Lung (tissue), 12 donors: ENCODE data around the gene TTC28. TPM values are rescaled to one million over a fixed set of nuclear protein-coding genes. Genes with fewer than 3 reads are reported as not detected.

Experiments used
- ATAC-seq: fragments of 200-7000 bp; cut with Tn5 transposase; one replicate; pipeline ENCODE4 v1.9.1; 2020; ENCODE audit warnings: moderate number of reproducible peaks; ENCODE audit not compliant: insufficient read depth, low FRiP score
- DNase-seq, 3 donors: peaks; one replicate each; pipeline ENCODE4 v3.0.0-alpha.2; 2013 to 2017
- H3K27ac ChIP-seq, 2 donors: one replicate each; pipeline ENCODE4 v1.5.1; 2013; ENCODE audit warnings: mild to moderate bottlenecking in 2 of 2, moderate library complexity in 2 of 2, control low read depth in 1 of 2, inconsistent platforms in 1 of 2, low read depth in 1 of 2, low read length in 1 of 2
- H3K27me3 ChIP-seq, 3 donors: one replicate each; pipeline ENCODE4 v1.5.1; 2013; ENCODE audit warnings: low read length in 2 of 3; ENCODE audit not compliant: control insufficient read depth in 3 of 3, insufficient read depth in 3 of 3
- H3K36me3 ChIP-seq, 4 donors: one replicate each; pipeline ENCODE4 v1.5.1; 2013; ENCODE audit warnings: low read length in 4 of 4, mild to moderate bottlenecking in 1 of 4, moderate library complexity in 1 of 4; ENCODE audit not compliant: control insufficient read depth in 4 of 4, insufficient read depth in 4 of 4
- H3K4me1 ChIP-seq, 5 donors: one replicate each; pipeline ENCODE4 v1.5.1; 2013; ENCODE audit warnings: low read length in 5 of 5, mild to moderate bottlenecking in 2 of 5, moderate library complexity in 1 of 5; ENCODE audit not compliant: control insufficient read depth in 5 of 5, insufficient read depth in 5 of 5
- H3K4me3 ChIP-seq: one replicate; pipeline ENCODE4 v1.5.1; 2013; ENCODE audit warnings: mild to moderate bottlenecking, control low read depth, moderate library complexity
- H3K9ac ChIP-seq, 2 donors: one replicate each; pipeline ENCODE4 v1.5.1; 2013; ENCODE audit warnings: low read length in 2 of 2, control low read depth in 1 of 2; ENCODE audit not compliant: insufficient read depth in 1 of 2
- H3K9me3 ChIP-seq, 4 donors: one replicate each; pipeline ENCODE4 v1.5.1; 2013; ENCODE audit warnings: low read length in 3 of 4, mild to moderate bottlenecking in 1 of 4, moderate library complexity in 1 of 4; ENCODE audit not compliant: control insufficient read depth in 4 of 4, insufficient read depth in 3 of 4
- WGBS, 2 donors: extraction: QIAGEN DNeasy Blood & Tissue Kit; methylation state at CpG; one replicate each; pipeline ENCODE4 v1.1.7; 2013; 5-methylcytosine and 5-hydroxymethylcytosine counted together
- polyA plus RNA-seq, 2 donors: library from polyadenylated mRNA; stranded (reverse); fragments of 200-250 nt; gene quantifications; one replicate each; pipeline ENCODE4 v1.2.1, GENCODE V29; 2013
- total RNA-seq, 2 donors: library from RNA; depleted of rRNA in 1 of 2; stranded (reverse); fragments of >200 nt in 1 of 2; gene quantifications; one replicate each; pipeline ENCODE4 v1.2.1, GENCODE V29; 2014 to 2021
- TF ChIP-seq, protein P1 (sequence below): IDR thresholded peaks from 2 replicates; pipeline ENCODE4 v1.5.1; 2012; ENCODE audit warnings: mild to moderate bottlenecking; ENCODE audit errors: control extremely low read depth, extremely low read depth
- donor health status: control.
- donor health status: control.
- donor health status: Bipolar disorder and iron deficiency.
- donor health status: healthy.
- donor health status: DM: yes; HTN: yes; CAD: no.

The TTC28 gene
- total and polyA plus RNA-seq, 4 donors, result 4.7 to 72.2 (median 24.8) TPM

DNA sequence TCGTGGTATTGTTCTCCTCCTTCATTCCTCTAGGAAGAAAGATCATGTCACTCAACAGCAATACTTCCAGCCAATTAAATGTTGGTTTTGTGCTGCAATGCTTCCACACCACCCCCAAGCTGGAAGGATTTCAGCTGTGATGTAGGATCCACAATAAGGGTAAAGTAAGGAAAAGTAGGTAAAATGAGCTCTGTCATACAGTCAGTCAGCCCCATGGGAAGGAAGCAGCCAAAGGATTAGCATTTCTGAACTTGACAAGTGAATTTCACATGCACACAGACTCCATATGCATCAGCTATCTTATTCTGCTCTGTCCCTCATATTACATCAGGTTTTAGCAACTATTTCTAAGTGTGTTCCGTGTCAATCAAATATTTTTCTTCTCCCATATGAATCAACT is 197.9 kb downstream of the TTC28 start:
- TF ChIP-seq, protein P1, sequence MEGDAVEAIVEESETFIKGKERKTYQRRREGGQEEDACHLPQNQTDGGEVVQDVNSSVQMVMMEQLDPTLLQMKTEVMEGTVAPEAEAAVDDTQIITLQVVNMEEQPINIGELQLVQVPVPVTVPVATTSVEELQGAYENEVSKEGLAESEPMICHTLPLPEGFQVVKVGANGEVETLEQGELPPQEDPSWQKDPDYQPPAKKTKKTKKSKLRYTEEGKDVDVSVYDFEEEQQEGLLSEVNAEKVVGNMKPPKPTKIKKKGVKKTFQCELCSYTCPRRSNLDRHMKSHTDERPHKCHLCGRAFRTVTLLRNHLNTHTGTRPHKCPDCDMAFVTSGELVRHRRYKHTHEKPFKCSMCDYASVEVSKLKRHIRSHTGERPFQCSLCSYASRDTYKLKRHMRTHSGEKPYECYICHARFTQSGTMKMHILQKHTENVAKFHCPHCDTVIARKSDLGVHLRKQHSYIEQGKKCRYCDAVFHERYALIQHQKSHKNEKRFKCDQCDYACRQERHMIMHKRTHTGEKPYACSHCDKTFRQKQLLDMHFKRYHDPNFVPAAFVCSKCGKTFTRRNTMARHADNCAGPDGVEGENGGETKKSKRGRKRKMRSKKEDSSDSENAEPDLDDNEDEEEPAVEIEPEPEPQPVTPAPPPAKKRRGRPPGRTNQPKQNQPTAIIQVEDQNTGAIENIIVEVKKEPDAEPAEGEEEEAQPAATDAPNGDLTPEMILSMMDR, result no peak
- 50 to 76% methylated on average over 2 of the region's 2 CpGs for WGBS, 2 donors
- Histone ChIP-seq H3K27me3 (no peaks in the 10 kb centered on the region), H3K9me3 (no peaks in the 10 kb centered on the region), H3K4me1 (peaks cover 0 to 17% (median 3%) of the 10 kb centered on the region in 5 donors), H3K9ac (no peak overlapping the region), H3K27ac (no peak overlapping the region), H3K36me3 (no peaks in the 10 kb centered on the region), H3K4me3 (no peak overlapping the region)
- no peak for ATAC-seq
- DNase-seq, result no peak

DNA sequence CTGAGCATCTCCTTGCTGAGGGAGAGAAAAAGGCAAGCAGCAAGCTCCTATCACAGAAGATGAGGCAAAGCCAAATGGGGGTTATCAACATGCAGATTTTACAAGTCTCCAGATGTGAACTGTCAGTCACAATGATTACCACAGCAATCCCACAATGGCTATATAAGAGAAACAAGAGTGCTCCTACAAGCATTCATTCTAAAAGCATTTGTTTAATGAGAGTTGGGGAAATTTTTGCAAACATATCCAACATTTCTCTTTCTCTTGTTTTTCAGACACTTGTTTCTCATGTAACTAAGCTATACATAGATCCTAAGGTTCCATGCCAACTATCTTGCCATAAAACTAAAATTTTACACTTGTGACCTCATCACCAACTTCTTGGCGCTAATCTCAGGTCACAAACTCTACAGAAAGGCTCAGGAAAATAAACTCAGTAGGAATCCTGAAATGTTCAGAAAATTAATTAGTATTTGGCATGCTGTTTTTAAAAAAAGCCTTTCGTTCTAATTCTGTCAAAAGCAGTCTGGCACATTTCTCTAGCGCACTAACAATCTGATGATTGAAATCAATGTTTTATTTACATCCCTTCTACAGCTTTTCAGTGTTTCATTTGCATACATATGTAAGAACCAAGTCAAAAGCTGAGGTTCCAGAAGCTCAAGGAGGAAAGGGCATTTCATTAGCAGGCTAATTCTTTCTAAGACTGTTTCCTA is 199.5 kb downstream of the TTC28 start:
- TF ChIP-seq, protein P1, result no peak
- 78 to 84% methylated on average over 3 of the region's 3 CpGs for WGBS, 2 donors
- peak in 2 of 3 donors; percentile 80 to 90 for DNase-seq
- H3K4me1 ChIP-seq, result peaks cover 0 to 17% (median 3%) of the 10 kb centered on the region in 5 donors
- no peak overlapping the region for H3K4me3 ChIP-seq
- no peak overlapping the region for H3K9ac ChIP-seq
- H3K9me3 ChIP-seq, result no peaks in the 10 kb centered on the region
- H3K36me3 ChIP-seq, result no peaks in the 10 kb centered on the region
- no peak for ATAC-seq
- no peak overlapping the region for H3K27ac ChIP-seq
- H3K27me3 ChIP-seq, result no peaks in the 10 kb centered on the region

DNA sequence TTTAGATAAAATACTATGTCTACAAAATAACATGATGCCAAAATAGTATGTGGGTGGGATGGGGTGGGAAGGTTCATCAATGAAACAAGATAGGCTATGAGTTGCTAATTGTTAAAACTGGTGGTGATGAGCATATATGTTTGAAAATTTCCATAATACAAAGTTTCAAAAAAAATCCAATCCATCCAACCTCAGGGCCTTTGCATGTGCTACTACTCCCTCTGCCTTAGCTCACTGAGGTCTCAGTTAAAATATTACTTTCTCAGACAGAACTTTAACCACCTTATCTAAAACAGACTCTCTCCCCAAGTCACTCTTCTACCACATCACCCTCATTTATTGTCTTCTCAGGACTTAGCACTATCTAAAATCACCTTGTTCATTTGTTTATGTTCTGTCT is 201.1 kb downstream of the TTC28 start:
- TF ChIP-seq, protein P1, result no peak
- DNase-seq, result no peak
- no peak for ATAC-seq
- Histone ChIP-seq H3K27ac (no peak overlapping the region), H3K4me1 (peaks cover 0 to 17% (median 3%) of the 10 kb centered on the region in 5 donors), H3K27me3 (no peaks in the 10 kb centered on the region), H3K36me3 (no peaks in the 10 kb centered on the region), H3K9ac (no peak overlapping the region), H3K9me3 (no peaks in the 10 kb centered on the region), H3K4me3 (no peak overlapping the region)

DNA sequence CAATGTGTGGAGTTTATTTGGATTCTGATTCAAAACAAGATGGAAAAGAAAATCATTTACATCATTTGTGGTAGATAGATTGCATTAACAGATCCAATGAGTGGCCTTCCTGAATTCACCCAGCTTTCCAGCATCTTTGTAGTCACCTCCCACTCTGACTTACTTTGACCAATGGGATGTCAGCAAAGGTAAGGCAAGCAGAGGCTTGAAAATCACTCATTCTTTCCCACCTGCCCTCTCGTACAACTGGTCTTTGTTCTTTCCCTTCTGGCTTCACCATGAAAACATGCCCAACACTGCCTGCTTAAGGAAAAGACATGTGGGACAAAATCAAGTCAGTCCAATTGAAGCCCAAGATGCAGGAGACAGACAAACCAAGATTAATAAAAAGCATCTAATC is 202.1 kb downstream of the TTC28 start:
- DNase-seq (no peak), ATAC-seq (no peak)
- no peak overlapping the region for H3K9ac ChIP-seq
- no peaks in the 10 kb centered on the region for H3K36me3 ChIP-seq
- H3K27ac ChIP-seq, result no peak overlapping the region
- WGBS, 2 donors, result 89 to 91% methylated on average over 1 of the region's 1 CpG
- H3K27me3 ChIP-seq, result no peaks in the 10 kb centered on the region
- peaks cover 0 to 17% (median 3%) of the 10 kb centered on the region in 5 donors for H3K4me1 ChIP-seq
- no peak overlapping the region for H3K4me3 ChIP-seq
- H3K9me3 ChIP-seq, result no peaks in the 10 kb centered on the region
- TF ChIP-seq, protein P1, result no peak
